H1 (cell line): ENCODE data around the gene CELA1. TPM values are rescaled to one million over a fixed set of nuclear protein-coding genes. Genes with fewer than 3 reads are reported as not detected.

Source experiments
- GTF2F1 ChIP-seq: IDR thresholded peaks from 2 replicates; pipeline ENCODE4 v1.6.1; 2012; ENCODE audit warnings: low read depth, low read length, improper control_type of control experiment, borderline replicate concordance
- YY1 ChIP-seq: IDR thresholded peaks from 2 replicates; pipeline ENCODE4 v1.6.1; 2011; ENCODE audit warnings: low read depth, mild to moderate bottlenecking, low read length
- polyA plus RNA-seq, 7 experiments: library from polyadenylated mRNA; depleted of rRNA in 3 of 7; stranded (reverse) in 5 of 7; unstranded in 2 of 7; fragments of >200 nt in 5 of 7; fragments of 200-250 nt in 2 of 7; gene quantifications; 1 replicate in 5 of 7; 2 replicates in 1 of 7; 4 replicates in 1 of 7; pipeline versions ENCODE4 v1.2.1 to v1.2.3, GENCODE V29; 2011 to 2013; ENCODE audit warnings: missing spikeins in 2 of 7, mixed read lengths in 2 of 7
- total RNA-seq: library from RNA; stranded (reverse); fragmentation: NEBNext Ultra II Directional; extraction: Animal tissue kit (Norgen Biotek cat#: 25700); gene quantifications from 2 replicates; pipeline ENCODE4 v1.2.1, GENCODE V29; 2021

CELA1 gene
- total and polyA plus RNA-seq, 2 of the 8 experiments (the other 6 are each of a cell fraction or from before 2014, with no cell fraction given): 0.09 TPM; not detected in 1

- TF ChIP-seq GTF2F1: no peak
- no peak for TF ChIP-seq YY1
Observed at GRCh38 chr12:51285843-51286242, 60.6 kb downstream of the CELA1 start (continued).
